GM12892 (cell line): ENCODE results near the gene BAAT.

ENCODE experiments used
- POLR2A ChIP-seq: IDR thresholded peaks from 2 replicates; pipeline ENCODE4 v1.6.1; 2011; ENCODE audit warnings: low read depth, low read length, control low read depth
- POLR2AphosphoS5 ChIP-seq: IDR thresholded peaks from 2 replicates; pipeline ENCODE4 v1.6.1; 2011; ENCODE audit warnings: low read depth, low read length, control low read depth
- TAF1 ChIP-seq: IDR thresholded peaks from 2 replicates; pipeline ENCODE4 v1.6.1; 2011; ENCODE audit warnings: low read depth, mild to moderate bottlenecking, control low read depth, low read length, borderline replicate concordance

- no peak for TF ChIP-seq POLR2AphosphoS5
- TF ChIP-seq POLR2A = no peak
- no peak for TF ChIP-seq TAF1
Observed at GRCh38 chr9:101427358-101427757, 42.6 kb upstream of the BAAT start.
